H1 (cell line): ENCODE data around the gene LUC7L3. TPM values are rescaled to one million over a fixed set of nuclear protein-coding genes. Genes with fewer than 3 reads are reported as not detected.

ENCODE experiments used
- CTCF ChIA-PET: fragments of 300-600 bp; sonication (Branson Sonifier 250); formaldehyde crosslinking; loops from one replicate; lab custom pipeline; 2021; ENCODE audit not compliant: partially characterized antibody; lab: Charles Lee
- POLR2A ChIA-PET: fragments of 300-600 bp; sonication (Branson Sonifier 250); formaldehyde crosslinking; loops from one replicate; lab custom pipeline; 2021; ENCODE audit warnings: inconsistent platforms; ENCODE audit not compliant: partially characterized antibody; lab: Charles Lee
- DNase-seq, 2 experiments: peaks; one replicate each; pipeline versions ENCODE4 v3.0.0 to v3.0.0-alpha.2; 2010 to 2022; ENCODE audit warnings: low spot score in 2 of 2, low read depth in 1 of 2, mixed read lengths in 1 of 2
- FAIRE-seq: peaks from 2 replicates; lab custom pipeline; 2011; peaks lifted over from hg19 to GRCh38; lab: Jason Lieb, UNC
- H2AFZ ChIP-seq: 2 replicates; pipeline ENCODE4 v1.8.1; 2012; ENCODE audit warnings: low read length, inconsistent platforms
- H2AK5ac ChIP-seq: 2 replicates; pipeline ENCODE4 v1.6.1; 2013; ENCODE audit warnings: low read depth, low read length
- H2BK120ac ChIP-seq: replicated peaks from 2 replicates; pipeline ENCODE3; 2013; ENCODE audit warnings: low read depth, low read length, inconsistent platforms
- H2BK12ac ChIP-seq: 2 replicates; pipeline ENCODE4 v1.6.1; 2013; ENCODE audit warnings: low read depth, low read length
- H2BK15ac ChIP-seq: 2 replicates; pipeline ENCODE4 v1.6.1; 2013; ENCODE audit warnings: low read length
- H2BK20ac ChIP-seq: 2 replicates; pipeline ENCODE4 v1.6.1; 2013; ENCODE audit warnings: low read length
- H2BK5ac ChIP-seq: 2 replicates; pipeline ENCODE4 v1.6.1; 2013; ENCODE audit warnings: low read depth, low read length
- H3K14ac ChIP-seq: 2 replicates; pipeline ENCODE4 v1.6.1; 2013; ENCODE audit warnings: inconsistent platforms; ENCODE audit not compliant: insufficient read length
- H3K18ac ChIP-seq: 2 replicates; pipeline ENCODE4 v1.6.1; 2013; ENCODE audit warnings: low read length; ENCODE audit errors: extremely low read depth
- H3K23ac ChIP-seq: 2 replicates; pipeline ENCODE4 v1.6.1; 2013; ENCODE audit warnings: inconsistent platforms; ENCODE audit not compliant: insufficient read length
- H3K23me2 ChIP-seq: 2 replicates; pipeline ENCODE4 v1.6.1; 2013; ENCODE audit warnings: low read depth, low read length
- H3K27ac ChIP-seq: 2 replicates; pipeline ENCODE4 v1.6.1; 2011; ENCODE audit warnings: low read depth, low read length, inconsistent platforms
- H3K27me3 ChIP-seq, 4 experiments: replicated peaks in 1 of 4; 1 replicate in 1 of 4; 2 replicates in 3 of 4; pipeline versions ENCODE4 v1.6.1 to v1.8.1; 2011 to 2013; ENCODE audit warnings: low read length in 3 of 4, mild to moderate bottlenecking in 3 of 4, inconsistent platforms in 2 of 4, mixed read lengths in 2 of 4, moderate library complexity in 1 of 4; ENCODE audit not compliant: control insufficient read depth in 3 of 4, insufficient read depth in 3 of 4; ENCODE audit errors: extremely low read depth in 1 of 4
- H3K36me3 ChIP-seq, 4 experiments: 2 replicates each; pipeline versions ENCODE4 v1.6.1 to v1.8.1; 2011 to 2013; ENCODE audit warnings: mild to moderate bottlenecking in 4 of 4, low read length in 3 of 4, moderate library complexity in 2 of 4, control low read depth in 1 of 4, inconsistent platforms in 1 of 4; ENCODE audit not compliant: insufficient read depth in 4 of 4, control insufficient read depth in 2 of 4
- H3K4ac ChIP-seq: replicated peaks from 2 replicates; pipeline ENCODE3; 2013; ENCODE audit warnings: low read length, low read depth, mixed read lengths, inconsistent platforms; ENCODE audit not compliant: insufficient read length
- H3K4me1 ChIP-seq, 4 experiments: replicated peaks in 1 of 4; 1 replicate in 1 of 4; 2 replicates in 3 of 4; pipeline versions ENCODE4 v1.6.1 to v1.8.1; 2011 to 2013; ENCODE audit warnings: low read length in 3 of 4, inconsistent platforms in 2 of 4, mixed read lengths in 1 of 4; ENCODE audit not compliant: insufficient read depth in 4 of 4, control insufficient read depth in 3 of 4
- H3K4me2 ChIP-seq, 2 experiments: 2 replicates each; pipeline versions ENCODE4 v1.6.1 to v1.8.1; 2011 to 2013; ENCODE audit warnings: low read depth in 2 of 2, low read length in 2 of 2, control low read depth in 1 of 2, inconsistent platforms in 1 of 2, mild to moderate bottlenecking in 1 of 2; ENCODE audit not compliant: insufficient read depth in 1 of 2
- H3K4me3 ChIP-seq, 4 experiments: fragments of 200-600, 300-600 bp in 1 of 4; sonication (generic), shearing (Covaris generic), sonication (Bioruptor Twin) in 1 of 4; 2 replicates each; pipeline versions ENCODE4 v1.5.1 to v1.8.1; 2011 to 2016; ENCODE audit warnings: low read length in 4 of 4, low read depth in 3 of 4, control low read depth in 2 of 4, inconsistent platforms in 2 of 4, mild to moderate bottlenecking in 2 of 4, mixed read lengths in 1 of 4, moderate library complexity in 1 of 4; ENCODE audit not compliant: insufficient read depth in 2 of 4; ENCODE audit errors: extremely low read depth in 1 of 4
- H3K56ac ChIP-seq: replicated peaks from 2 replicates; pipeline ENCODE3; 2013; ENCODE audit warnings: low read depth, mild to moderate bottlenecking, mixed read lengths, low read length, inconsistent platforms; ENCODE audit not compliant: insufficient read length
- H3K79me1 ChIP-seq: 2 replicates; pipeline ENCODE4 v1.6.1; 2013; ENCODE audit warnings: low read depth, low read length, control low read depth
- H3K79me2 ChIP-seq, 2 experiments: 2 replicates each; pipeline versions ENCODE4 v1.6.1 to v1.8.1; 2012 to 2013; ENCODE audit warnings: low read length in 2 of 2, mild to moderate bottlenecking in 2 of 2, inconsistent platforms in 1 of 2; ENCODE audit not compliant: insufficient read depth in 2 of 2, control insufficient read depth in 1 of 2
- H3K9ac ChIP-seq, 4 experiments: replicated peaks in 1 of 4; 1 replicate in 1 of 4; 2 replicates in 3 of 4; pipeline versions ENCODE4 v1.6.1 to v1.8.1; 2011 to 2013; ENCODE audit warnings: low read depth in 3 of 4, low read length in 3 of 4, control low read depth in 2 of 4, mild to moderate bottlenecking in 2 of 4, moderate library complexity in 2 of 4, inconsistent platforms in 1 of 4; ENCODE audit errors: extremely low read depth in 1 of 4
- H3K9me3 ChIP-seq, 2 experiments: 2 replicates each; pipeline versions ENCODE4 v1.6.1 to v1.8.1; 2012 to 2013; ENCODE audit warnings: mild to moderate bottlenecking in 2 of 2, moderate library complexity in 2 of 2, control low read depth in 1 of 2, inconsistent platforms in 1 of 2, low read depth in 1 of 2, low read length in 1 of 2, mixed read lengths in 1 of 2; ENCODE audit not compliant: insufficient read depth in 2 of 2
- H4K20me1 ChIP-seq, 2 experiments: replicated peaks in 1 of 2; 2 replicates each; pipeline versions ENCODE3 to v1.8.1; 2011 to 2013; ENCODE audit warnings: inconsistent platforms in 2 of 2, low read length in 2 of 2, mild to moderate bottlenecking in 1 of 2; ENCODE audit not compliant: insufficient read depth in 2 of 2, control insufficient read depth in 1 of 2
- H4K5ac ChIP-seq: 2 replicates; pipeline ENCODE4 v1.6.1; 2013; ENCODE audit warnings: low read length, low read depth, mixed read lengths, inconsistent platforms; ENCODE audit not compliant: insufficient read length
- H4K8ac ChIP-seq: 2 replicates; pipeline ENCODE4 v1.8.0; 2013; ENCODE audit warnings: mild to moderate bottlenecking, moderate library complexity, low read length, inconsistent platforms; ENCODE audit not compliant: insufficient read depth; ENCODE audit errors: extremely low read depth
- H4K91ac ChIP-seq: replicated peaks from 2 replicates; pipeline ENCODE3; 2013; ENCODE audit warnings: low read length, mixed read lengths, inconsistent platforms; ENCODE audit not compliant: insufficient read length
- CBX5 ChIP-seq: fragments of 300-800, 300-1000 bp; sonication (generic); IDR thresholded peaks from 2 replicates; pipeline ENCODE4 v1.7.1; 2016; ENCODE audit warnings: antibody characterized with exemption, low read length, low read depth
- EP300 ChIP-seq, 2 experiments: IDR thresholded peaks; 1 replicate in 1 of 2; 2 replicates in 1 of 2; pipeline ENCODE4 v1.6.1; 2011 to 2012; ENCODE audit warnings: low read depth in 2 of 2, low read length in 2 of 2, mild to moderate bottlenecking in 2 of 2, borderline replicate concordance in 1 of 2, inconsistent platforms in 1 of 2, moderate library complexity in 1 of 2
- NANOG ChIP-seq: IDR thresholded peaks from 2 replicates; pipeline ENCODE4 v1.6.1; 2011; ENCODE audit warnings: low read length, low read depth, mild to moderate bottlenecking, inconsistent platforms; ENCODE audit not compliant: insufficient read depth, poor library complexity, severe bottlenecking
- POLR2AphosphoS5 ChIP-seq: IDR thresholded peaks from 2 replicates; pipeline ENCODE4 v1.6.1; 2011; ENCODE audit warnings: low read depth, low read length
- RAD21 ChIP-seq, 2 experiments: IDR thresholded peaks in 1 of 2; conservative IDR thresholded peaks in 1 of 2; 2 replicates each; pipeline ENCODE4 v1.6.1; 2011; ENCODE audit warnings: low read depth in 2 of 2, low read length in 2 of 2, improper control_type of control experiment in 1 of 2, inconsistent platforms in 1 of 2, mild to moderate bottlenecking in 1 of 2, moderate library complexity in 1 of 2
- RFX5 ChIP-seq: IDR thresholded peaks from 2 replicates; pipeline ENCODE4 v1.6.1; 2011; ENCODE audit warnings: low read depth, low read length, improper control_type of control experiment, borderline replicate concordance
- SIN3A ChIP-seq, 2 experiments: IDR thresholded peaks in 1 of 2; conservative IDR thresholded peaks in 1 of 2; 2 replicates each; pipeline ENCODE4 v1.6.1; 2011 to 2012; ENCODE audit warnings: low read length in 2 of 2, improper control_type of control experiment in 1 of 2, low read depth in 1 of 2, mild to moderate bottlenecking in 1 of 2
- TBP ChIP-seq: IDR thresholded peaks from 2 replicates; pipeline ENCODE4 v1.6.1; 2011; ENCODE audit warnings: low read depth, low read length, improper control_type of control experiment
- YY1 ChIP-seq: IDR thresholded peaks from 2 replicates; pipeline ENCODE4 v1.6.1; 2011; ENCODE audit warnings: low read depth, mild to moderate bottlenecking, low read length
- WGBS, 2 experiments: shearing (Covaris generic) in 1 of 2; methylation state at CpG; one replicate each; pipeline versions ENCODE4 v1.1.6 to v1.1.7; 2013 to 2015; ENCODE audit warnings: low lambda C conversion rate in 2 of 2, mixed read lengths in 2 of 2, inconsistent platforms in 1 of 2, low coverage in 1 of 2, missing lambda C conversion rate in 1 of 2; ENCODE audit not compliant: insufficient replicate concordance in 2 of 2, insufficient coverage in 1 of 2, insufficient read length in 1 of 2; ENCODE audit errors: extremely low coverage in 1 of 2, missing lambda C conversion rate in 1 of 2; 5-methylcytosine and 5-hydroxymethylcytosine counted together
- polyA plus RNA-seq, 7 experiments: library from polyadenylated mRNA; depleted of rRNA in 3 of 7; stranded (reverse) in 5 of 7; unstranded in 2 of 7; fragments of >200 nt in 5 of 7; fragments of 200-250 nt in 2 of 7; gene quantifications; 1 replicate in 5 of 7; 2 replicates in 1 of 7; 4 replicates in 1 of 7; pipeline versions ENCODE4 v1.2.1 to v1.2.3, GENCODE V29; 2011 to 2013; ENCODE audit warnings: missing spikeins in 2 of 7, mixed read lengths in 2 of 7
- total RNA-seq: library from RNA; stranded (reverse); fragmentation: NEBNext Ultra II Directional; extraction: Animal tissue kit (Norgen Biotek cat#: 25700); gene quantifications from 2 replicates; pipeline ENCODE4 v1.2.1, GENCODE V29; 2021

LUC7L3 gene
- total and polyA plus RNA-seq, 2 of the 8 experiments (the other 6 are each of a cell fraction or from before 2014, with no cell fraction given): 102 to 126 TPM

DNA sequence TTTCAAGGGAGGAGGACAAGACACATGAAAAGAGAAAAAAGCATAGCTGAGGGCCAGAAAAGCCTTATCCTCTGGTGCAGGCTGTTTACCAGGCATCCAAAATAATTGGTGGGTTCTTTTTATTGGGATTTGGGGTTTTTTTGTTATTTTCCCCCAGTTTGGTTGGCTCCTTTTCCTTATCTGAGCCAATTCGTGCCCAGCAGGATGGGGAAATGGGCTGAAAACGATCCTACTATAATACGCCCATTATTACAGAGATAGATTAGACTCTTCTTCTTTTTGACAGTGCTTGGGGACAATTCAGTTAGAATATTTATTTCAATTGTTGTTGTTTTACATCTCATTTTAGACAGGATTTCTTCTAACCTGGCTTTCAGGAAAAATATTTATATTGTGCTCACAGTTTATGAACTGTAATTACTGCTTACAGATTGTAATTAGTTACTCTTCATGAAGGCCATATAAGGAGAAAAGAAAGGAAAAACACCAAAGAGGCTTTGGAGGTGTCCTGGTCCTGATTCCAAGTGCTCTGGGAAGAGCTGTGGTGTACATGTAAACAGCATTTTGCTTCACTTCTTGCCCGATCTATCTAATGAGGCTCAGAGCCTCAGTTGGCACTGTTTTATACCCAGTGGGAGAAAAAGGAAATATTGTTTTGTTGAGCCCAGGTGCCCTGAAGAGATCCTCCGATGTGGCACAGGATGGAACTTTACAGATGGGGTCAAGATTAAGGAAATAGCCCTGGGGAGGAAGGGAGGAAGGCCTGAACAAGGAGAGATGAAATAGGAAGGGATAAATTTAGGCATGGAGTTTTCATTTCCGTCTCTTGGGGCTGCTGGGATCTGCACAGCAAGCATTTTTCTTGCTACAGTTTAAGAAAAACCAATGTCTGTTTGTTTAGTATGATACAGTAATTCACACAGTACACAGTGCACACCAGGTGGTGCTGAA, 11.1 kb upstream of the LUC7L3 start:
- Histone ChIP-seq H3K27ac (peak overlapping the region; percentile 64), H4K20me1 (no peaks in the 10 kb centered on the region), H2BK20ac (no peak overlapping the region), H2BK12ac (no peak overlapping the region; the same call in 1 of the 2 replicates), H3K36me3 (peaks cover 0 to 3% (median 0%) of the 10 kb centered on the region in 4 experiments; a peak in 1 of 8 replicates), H3K4me2 (peak overlapping the region; percentile 81 to 89), H3K4me1 (peaks cover 0 to 5% (median 4%) of the 10 kb centered on the region in 4 experiments; a peak in 4 of 7 replicates), H3K14ac (no peak overlapping the region), H3K4ac (peak overlapping the region; percentile 49), H3K23me2 (peaks cover 2% of the 10 kb centered on the region), H2AK5ac (no peak overlapping the region), H4K91ac (no peak overlapping the region), H3K79me1 (peaks cover 3% of the 10 kb centered on the region), H2AFZ (peak overlapping the region; percentile 95), H2BK120ac (peak overlapping the region; percentile 35), H3K27me3 (no peaks in the 10 kb centered on the region), H3K56ac (peak overlapping the region; percentile 24), H3K18ac (peak overlapping the region; percentile 81), H3K79me2 (peaks cover 0 to 25% of the 10 kb centered on the region in 2 experiments; a peak in 3 of 4 replicates), H2BK15ac (peak overlapping the region; percentile 89; the same call in 1 of the 2 replicates), H4K8ac (no peak overlapping the region), H2BK5ac (peak overlapping the region; percentile 76; the same call in 1 of the 2 replicates), H3K9me3 (no peaks in the 10 kb centered on the region), H3K9ac (peak overlapping the region in 3 of 4 experiments; percentile 31 to 83 (median 77); a peak in 6 of 7 replicates), H3K23ac (no peak overlapping the region), H4K5ac (peak overlapping the region; percentile 81), H3K4me3 (peak overlapping the region; percentile 46 to 85 (median 76))
- no peak for DNase-seq
- 50% methylated on average over 6 of the region's 6 CpGs; no CpG with 5 or more reads in 1 of the 2 experiments for WGBS, 2 experiments
- POLR2A ChIA-PET: interaction anchor here (1.3 to 5.9 kb wide), 3 partner anchors 11 to 80 kb away, joined by 3 to 34 read pairs (median 5); partner anchors contain the start of gene LUC7L3
- FAIRE-seq: no peak
- CTCF ChIA-PET: no interaction called here
- TF ChIP-seq TBP (no peak), SIN3A (conservative IDR thresholded peaks at IDR 0.05 in 1 of 2, IDR thresholded peaks at IDR 0.05 in 1 of 2; ENCODE audit: low read depth in 1 of 2, low read length in 2 of 2) (no peak), EP300 (IDR thresholded peaks at IDR 0.05; ENCODE audit: borderline replicate concordance in 1 of 2, low read depth in 2 of 2, low read length in 2 of 2) (no peak), YY1 (no peak), NANOG (no peak), POLR2AphosphoS5 (no peak), RAD21 (IDR thresholded peaks at IDR 0.05 in 1 of 2, conservative IDR thresholded peaks at IDR 0.05 in 1 of 2; ENCODE audit: low read depth in 2 of 2, low read length in 2 of 2) (no peak), CBX5 (no peak), RFX5 (no peak)
